ENCODE measurements around the gene MALL.

MALL gene

DNA sequence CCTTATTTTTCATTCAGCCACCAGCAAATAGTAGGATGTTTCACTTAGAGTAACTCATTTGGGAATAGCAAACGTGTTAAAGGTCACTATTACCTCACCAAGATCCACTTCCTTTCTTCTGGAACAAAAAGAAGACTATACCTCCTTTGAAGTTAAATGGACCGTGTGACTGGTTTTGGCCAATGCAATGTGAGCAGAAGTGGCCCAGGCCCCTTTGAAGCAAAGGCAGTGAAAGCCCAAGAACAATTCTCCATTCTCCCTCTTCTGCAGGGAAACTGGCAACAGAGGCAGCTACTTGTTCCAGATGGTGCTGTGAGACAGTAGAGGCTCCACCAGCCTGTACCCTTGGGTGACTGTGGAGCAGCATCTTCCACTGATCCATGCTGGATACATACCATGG, 11.3 kb upstream of the MALL start:
- H3K27ac ChIP-seq = no peak overlapping the region
- H3K36me3 ChIP-seq (ENCODE audit: control insufficient read depth, insufficient read depth, low read length) = no peaks in the 10 kb centered on the region
- no peak overlapping the region for H2AFZ ChIP-seq
- H3K79me2 ChIP-seq = no peaks in the 10 kb centered on the region
- peaks cover 14% of the 10 kb centered on the region for H3K4me1 ChIP-seq
- no peaks in the 10 kb centered on the region for H3K9me3 ChIP-seq (ENCODE audit: control insufficient read depth, low read length)
- H3K4me2 ChIP-seq (ENCODE audit: low read length) = no peak overlapping the region
- H3K9ac ChIP-seq = no peak overlapping the region
- TF ChIP-seq, protein P1, sequence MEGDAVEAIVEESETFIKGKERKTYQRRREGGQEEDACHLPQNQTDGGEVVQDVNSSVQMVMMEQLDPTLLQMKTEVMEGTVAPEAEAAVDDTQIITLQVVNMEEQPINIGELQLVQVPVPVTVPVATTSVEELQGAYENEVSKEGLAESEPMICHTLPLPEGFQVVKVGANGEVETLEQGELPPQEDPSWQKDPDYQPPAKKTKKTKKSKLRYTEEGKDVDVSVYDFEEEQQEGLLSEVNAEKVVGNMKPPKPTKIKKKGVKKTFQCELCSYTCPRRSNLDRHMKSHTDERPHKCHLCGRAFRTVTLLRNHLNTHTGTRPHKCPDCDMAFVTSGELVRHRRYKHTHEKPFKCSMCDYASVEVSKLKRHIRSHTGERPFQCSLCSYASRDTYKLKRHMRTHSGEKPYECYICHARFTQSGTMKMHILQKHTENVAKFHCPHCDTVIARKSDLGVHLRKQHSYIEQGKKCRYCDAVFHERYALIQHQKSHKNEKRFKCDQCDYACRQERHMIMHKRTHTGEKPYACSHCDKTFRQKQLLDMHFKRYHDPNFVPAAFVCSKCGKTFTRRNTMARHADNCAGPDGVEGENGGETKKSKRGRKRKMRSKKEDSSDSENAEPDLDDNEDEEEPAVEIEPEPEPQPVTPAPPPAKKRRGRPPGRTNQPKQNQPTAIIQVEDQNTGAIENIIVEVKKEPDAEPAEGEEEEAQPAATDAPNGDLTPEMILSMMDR (IDR thresholded peaks at IDR 0.05) = no peak
- H3K27me3 ChIP-seq (ENCODE audit: control insufficient read depth, insufficient read depth, low read length) = no peaks in the 10 kb centered on the region
- H3K4me3 ChIP-seq (ENCODE audit: low read depth, low read length) = no peak overlapping the region

GRCh38 chr2:110126086-110126773, 10.6 kb upstream of the MALL start:
- no peak overlapping the region for H3K4me3 ChIP-seq (ENCODE audit: low read depth, low read length)
- no peak overlapping the region for H2AFZ ChIP-seq
- no peaks in the 10 kb centered on the region for H3K36me3 ChIP-seq (ENCODE audit: control insufficient read depth, insufficient read depth, low read length)
- H3K9me3 ChIP-seq (ENCODE audit: control insufficient read depth, low read length) = no peaks in the 10 kb centered on the region
- no peak overlapping the region for H3K4me2 ChIP-seq (ENCODE audit: low read length)
- no peak overlapping the region for H3K27ac ChIP-seq
- no peaks in the 10 kb centered on the region for H3K79me2 ChIP-seq
- no peak overlapping the region for H3K9ac ChIP-seq
- TF ChIP-seq, protein P1 (IDR thresholded peaks at IDR 0.05) = no peak
- peaks cover 14% of the 10 kb centered on the region for H3K4me1 ChIP-seq
- H3K27me3 ChIP-seq (ENCODE audit: control insufficient read depth, insufficient read depth, low read length) = no peaks in the 10 kb centered on the region

GRCh38 chr2:110124939-110125691, 9.5 kb upstream of the MALL start:
- Histone ChIP-seq H3K79me2 (no peaks in the 10 kb centered on the region), H3K4me1 (peaks cover 14% of the 10 kb centered on the region), H3K4me3 (ENCODE audit: low read depth, low read length) (no peak overlapping the region), H3K27ac (no peak overlapping the region), H2AFZ (no peak overlapping the region), H3K27me3 (ENCODE audit: control insufficient read depth, insufficient read depth, low read length) (no peaks in the 10 kb centered on the region), H3K36me3 (ENCODE audit: control insufficient read depth, insufficient read depth, low read length) (no peaks in the 10 kb centered on the region), H3K9ac (no peak overlapping the region), H3K9me3 (ENCODE audit: control insufficient read depth, low read length) (no peaks in the 10 kb centered on the region), H3K4me2 (ENCODE audit: low read length) (no peak overlapping the region)
- TF ChIP-seq, protein P1 (IDR thresholded peaks at IDR 0.05) = no peak

DNA sequence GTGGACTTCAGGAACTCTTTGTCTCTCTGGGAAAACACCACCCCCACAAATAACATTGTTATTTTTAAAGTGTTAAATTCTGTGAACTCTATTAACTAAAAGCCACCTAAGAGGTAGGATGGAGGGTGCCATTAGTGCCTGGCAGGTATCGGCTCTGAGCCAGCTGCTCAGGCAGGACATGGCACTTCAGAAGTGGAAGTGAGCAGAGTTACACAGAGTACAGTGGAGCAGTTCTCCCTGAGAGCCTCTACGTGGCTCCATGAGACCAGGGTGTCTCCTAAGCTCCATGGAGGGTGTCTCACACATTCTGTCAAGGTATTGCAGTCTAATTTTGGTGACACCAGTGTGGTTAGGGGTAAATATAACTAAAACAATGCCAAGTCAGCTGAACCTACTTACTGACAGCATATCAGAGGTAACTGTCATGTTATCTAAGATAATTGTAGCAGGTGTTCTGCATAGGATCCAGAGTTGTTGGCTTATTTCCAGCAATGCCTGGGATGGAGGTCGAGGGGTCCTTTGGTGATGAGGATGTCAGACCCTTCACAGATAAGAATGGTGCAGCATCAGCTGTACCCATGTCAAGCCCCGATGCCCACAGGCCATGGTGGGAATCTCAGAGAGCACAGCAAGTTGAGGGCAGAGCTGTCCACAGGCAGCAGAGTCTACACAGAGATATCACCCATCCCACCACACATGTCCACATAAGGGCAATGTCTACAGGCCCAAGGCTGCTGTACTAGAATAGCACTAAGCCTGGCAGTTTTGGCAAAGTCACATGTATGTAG, 8.6 kb upstream of the MALL start:
- Histone ChIP-seq H3K27me3 (ENCODE audit: control insufficient read depth, insufficient read depth, low read length) (no peaks in the 10 kb centered on the region), H3K9me3 (ENCODE audit: control insufficient read depth, low read length) (no peaks in the 10 kb centered on the region), H3K9ac (no peak overlapping the region), H2AFZ (no peak overlapping the region), H3K4me3 (ENCODE audit: low read depth, low read length) (no peak overlapping the region), H3K4me2 (ENCODE audit: low read length) (no peak overlapping the region), H3K27ac (no peak overlapping the region), H3K36me3 (ENCODE audit: control insufficient read depth, insufficient read depth, low read length) (no peaks in the 10 kb centered on the region), H3K4me1 (peaks cover 14% of the 10 kb centered on the region), H3K79me2 (no peaks in the 10 kb centered on the region)
- TF ChIP-seq, protein P1 (IDR thresholded peaks at IDR 0.05) = no peak

Data from parathyroid adenoma (tissue), 2 donors.